ENCODE results near the gene POLR1G.

DNA sequence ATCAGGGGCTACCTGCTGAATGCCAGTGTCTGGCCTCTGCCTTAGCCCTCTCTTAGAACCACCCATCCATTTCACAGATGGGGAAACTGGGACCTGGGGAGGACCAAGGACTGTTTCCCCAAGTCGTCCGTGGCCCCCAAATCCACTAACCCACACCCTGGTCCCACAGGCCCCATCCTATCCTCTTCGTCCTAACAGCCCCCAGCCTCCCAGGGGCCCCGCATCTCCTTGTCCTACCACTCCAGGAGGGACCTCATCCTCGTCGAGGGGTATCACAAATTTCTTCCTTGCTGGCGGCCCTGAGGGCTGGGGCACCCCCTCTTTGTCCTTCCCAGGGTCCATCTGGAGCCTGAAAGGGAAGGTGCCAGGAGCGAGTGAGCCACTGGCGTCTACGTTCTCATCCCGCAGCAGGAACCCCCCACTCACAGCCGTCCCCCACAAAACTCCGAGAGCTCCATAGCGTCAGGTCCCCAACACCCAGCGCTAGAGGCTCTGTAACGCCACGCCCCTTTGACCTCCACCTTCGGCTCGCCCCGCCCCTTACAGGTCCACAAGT, 16.7 kb downstream of the POLR1G start:
- TF ChIP-seq SMC3 (IDR thresholded peaks at IDR 0.05) (no peak), ZSCAN20 (CRISPR knock-in tag; IDR thresholded peaks at IDR 0.05) (no peak), RAD21 (conservative IDR thresholded peaks at IDR 0.05 in 1 of 2, IDR thresholded peaks at IDR 0.05 in 1 of 2) (no peak)
- TF ChIP-seq, protein P1, sequence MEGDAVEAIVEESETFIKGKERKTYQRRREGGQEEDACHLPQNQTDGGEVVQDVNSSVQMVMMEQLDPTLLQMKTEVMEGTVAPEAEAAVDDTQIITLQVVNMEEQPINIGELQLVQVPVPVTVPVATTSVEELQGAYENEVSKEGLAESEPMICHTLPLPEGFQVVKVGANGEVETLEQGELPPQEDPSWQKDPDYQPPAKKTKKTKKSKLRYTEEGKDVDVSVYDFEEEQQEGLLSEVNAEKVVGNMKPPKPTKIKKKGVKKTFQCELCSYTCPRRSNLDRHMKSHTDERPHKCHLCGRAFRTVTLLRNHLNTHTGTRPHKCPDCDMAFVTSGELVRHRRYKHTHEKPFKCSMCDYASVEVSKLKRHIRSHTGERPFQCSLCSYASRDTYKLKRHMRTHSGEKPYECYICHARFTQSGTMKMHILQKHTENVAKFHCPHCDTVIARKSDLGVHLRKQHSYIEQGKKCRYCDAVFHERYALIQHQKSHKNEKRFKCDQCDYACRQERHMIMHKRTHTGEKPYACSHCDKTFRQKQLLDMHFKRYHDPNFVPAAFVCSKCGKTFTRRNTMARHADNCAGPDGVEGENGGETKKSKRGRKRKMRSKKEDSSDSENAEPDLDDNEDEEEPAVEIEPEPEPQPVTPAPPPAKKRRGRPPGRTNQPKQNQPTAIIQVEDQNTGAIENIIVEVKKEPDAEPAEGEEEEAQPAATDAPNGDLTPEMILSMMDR (IDR thresholded peaks at IDR 0.05) = no peak

Data from A549 (cell line).